H9 (cell line): ENCODE data around the gene OSBPL2. TPM values are rescaled to one million over a fixed set of nuclear protein-coding genes. Genes with fewer than 3 reads are reported as not detected.

Experiments used
- DNase-seq: peaks from one replicate; pipeline ENCODE4 v3.0.0-alpha.2; 2017
- H2AFZ ChIP-seq: one replicate; pipeline ENCODE4 v1.6.1; 2013; ENCODE audit warnings: mild to moderate bottlenecking, low read length, control low read depth, moderate library complexity
- H2AK5ac ChIP-seq: 2 replicates; pipeline ENCODE4 v1.6.1; 2013; ENCODE audit warnings: low read length, control low read depth, mixed read lengths; ENCODE audit not compliant: insufficient read length
- H2BK120ac ChIP-seq: one replicate; pipeline ENCODE4 v1.6.1; 2013; ENCODE audit warnings: low read depth, mild to moderate bottlenecking, low read length, control low read depth, inconsistent platforms; ENCODE audit not compliant: poor library complexity, severe bottlenecking
- H2BK12ac ChIP-seq: 2 replicates; pipeline ENCODE4 v1.6.1; 2013; ENCODE audit warnings: low read length, control low read depth, mixed read lengths, low read depth; ENCODE audit not compliant: insufficient read length
- H2BK15ac ChIP-seq: 2 replicates; pipeline ENCODE4 v1.6.1; 2013; ENCODE audit warnings: low read depth, low read length, control low read depth
- H2BK20ac ChIP-seq: one replicate; pipeline ENCODE4 v1.6.1; 2013; ENCODE audit warnings: low read depth, mild to moderate bottlenecking, low read length, control low read depth, inconsistent platforms; ENCODE audit not compliant: poor library complexity, severe bottlenecking
- H2BK5ac ChIP-seq: 2 replicates; pipeline ENCODE4 v1.6.1; 2013; ENCODE audit warnings: low read length, control low read depth, mixed read lengths; ENCODE audit not compliant: insufficient read length
- H3K14ac ChIP-seq: 2 replicates; pipeline ENCODE4 v1.6.1; 2013; ENCODE audit warnings: low read length, control low read depth; ENCODE audit not compliant: insufficient read depth
- H3K18ac ChIP-seq: 2 replicates; pipeline ENCODE4 v1.6.1; 2013; ENCODE audit warnings: low read depth, mild to moderate bottlenecking, mixed read lengths, low read length, control low read depth; ENCODE audit not compliant: insufficient read length
- H3K23ac ChIP-seq: 2 replicates; pipeline ENCODE4 v1.6.1; 2013; ENCODE audit warnings: low read length, control low read depth, mixed read lengths, low read depth; ENCODE audit not compliant: insufficient read length
- H3K23me2 ChIP-seq: 2 replicates; pipeline ENCODE4 v1.6.1; 2013; ENCODE audit warnings: low read depth, mild to moderate bottlenecking, mixed read lengths, low read length, control low read depth; ENCODE audit not compliant: insufficient read length, poor library complexity, severe bottlenecking
- H3K27ac ChIP-seq: 2 replicates; pipeline ENCODE4 v1.5.1; 2013; ENCODE audit warnings: low read length, control low read depth, mixed read lengths, low read depth; ENCODE audit not compliant: insufficient read length
- H3K27me3 ChIP-seq: 2 replicates; pipeline ENCODE4 v1.6.1; 2013; ENCODE audit warnings: low read length, control low read depth, inconsistent platforms; ENCODE audit not compliant: insufficient read depth
- H3K4ac ChIP-seq: 2 replicates; pipeline ENCODE4 v1.6.1; 2013; ENCODE audit warnings: low read depth, mild to moderate bottlenecking, control low read depth, inconsistent platforms, low read length, moderate library complexity
- H3K4me1 ChIP-seq: 2 replicates; pipeline ENCODE4 v1.6.1; 2013; ENCODE audit warnings: low read length, control low read depth, inconsistent platforms; ENCODE audit not compliant: insufficient read depth
- H3K4me2 ChIP-seq: 2 replicates; pipeline ENCODE4 v1.6.1; 2013; ENCODE audit warnings: low read length, control low read depth, mixed read lengths; ENCODE audit not compliant: insufficient read length, insufficient read depth
- H3K56ac ChIP-seq: 2 replicates; pipeline ENCODE4 v1.6.1; 2013; ENCODE audit warnings: low read depth, mild to moderate bottlenecking, mixed read lengths, low read length, control low read depth; ENCODE audit not compliant: insufficient read length
- H3K79me1 ChIP-seq: 2 replicates; pipeline ENCODE4 v1.6.1; 2013; ENCODE audit warnings: low read depth, mild to moderate bottlenecking, moderate library complexity, low read length, control low read depth, inconsistent platforms; ENCODE audit not compliant: insufficient read depth, poor library complexity, severe bottlenecking
- H3K79me2 ChIP-seq: 2 replicates; pipeline ENCODE4 v1.6.1; 2013; ENCODE audit warnings: low read length, control low read depth, inconsistent platforms; ENCODE audit not compliant: insufficient read depth
- H3K9ac ChIP-seq: 2 replicates; pipeline ENCODE4 v1.6.1; 2013; ENCODE audit warnings: low read length, control low read depth, mixed read lengths; ENCODE audit not compliant: insufficient read length; ENCODE audit errors: extremely low read depth
- H3K9me3 ChIP-seq: one replicate; pipeline ENCODE4 v1.6.1; 2013; ENCODE audit warnings: low read depth, low read length, inconsistent platforms; ENCODE audit not compliant: control insufficient read depth
- H3T11ph ChIP-seq: one replicate; pipeline ENCODE4 v1.6.1; 2013; ENCODE audit warnings: mild to moderate bottlenecking, low read length, control low read depth, inconsistent platforms
- H4K20me1 ChIP-seq: one replicate; pipeline ENCODE4 v1.6.1; 2013; ENCODE audit not compliant: control insufficient read depth, insufficient read length, insufficient read depth
- H4K5ac ChIP-seq: 2 replicates; pipeline ENCODE4 v1.6.1; 2013; ENCODE audit warnings: low read depth, mild to moderate bottlenecking, mixed read lengths, low read length, control low read depth; ENCODE audit not compliant: insufficient read length
- H4K8ac ChIP-seq: replicated peaks from 2 replicates; pipeline ENCODE4 v1.6.1; 2013; ENCODE audit warnings: low read length, control low read depth, mixed read lengths, low read depth; ENCODE audit not compliant: insufficient read length
- H4K91ac ChIP-seq: 2 replicates; pipeline ENCODE4 v1.6.1; 2013; ENCODE audit warnings: low read depth, mild to moderate bottlenecking, moderate library complexity, mixed read lengths, low read length, control low read depth; ENCODE audit not compliant: insufficient read length
- H3K27ac Mint-ChIP-seq, 3 experiments: 2 replicates in 2 of 3; 3 replicates in 1 of 3; pipeline ENCODE4 v1.8.0; 2020 to 2021; ENCODE audit warnings: mixed read lengths in 3 of 3, mild to moderate bottlenecking in 1 of 3, moderate library complexity in 1 of 3
- H3K27me3 Mint-ChIP-seq: 2 replicates; pipeline ENCODE4 v1.8.0; 2021; ENCODE audit warnings: low read depth, mild to moderate bottlenecking, moderate library complexity, mixed read lengths
- H3K36me3 Mint-ChIP-seq, 3 experiments: 2 replicates in 2 of 3; 3 replicates in 1 of 3; pipeline ENCODE4 v1.8.0; 2020 to 2021; ENCODE audit warnings: low read depth in 3 of 3, mixed read lengths in 3 of 3; ENCODE audit not compliant: insufficient read depth in 1 of 3
- H3K4me1 Mint-ChIP-seq, 2 experiments: 2 replicates each; pipeline ENCODE4 v1.8.0; 2020; ENCODE audit warnings: mixed read lengths in 2 of 2
- H3K4me3 Mint-ChIP-seq, 2 experiments: 2 replicates in 1 of 2; 3 replicates in 1 of 2; pipeline ENCODE4 v1.8.0; 2020 to 2021; ENCODE audit warnings: mild to moderate bottlenecking in 2 of 2, mixed read lengths in 2 of 2, moderate library complexity in 1 of 2
- H3K9me3 Mint-ChIP-seq, 2 experiments: 2 replicates in 1 of 2; 3 replicates in 1 of 2; pipeline ENCODE4 v1.8.0; 2020; ENCODE audit warnings: mild to moderate bottlenecking in 2 of 2, mixed read lengths in 2 of 2, moderate library complexity in 1 of 2
- WGBS: extraction: QIAGEN DNeasy Blood & Tissue Kit; methylation state at CpG from one replicate; pipeline ENCODE4 v1.1.7; 2013; ENCODE audit warnings: missing lambda C conversion rate, low lambda C conversion rate, mixed read lengths; ENCODE audit not compliant: insufficient read length; ENCODE audit errors: extremely low coverage; 5-methylcytosine and 5-hydroxymethylcytosine counted together
- total RNA-seq: library from RNA; stranded (reverse); gene quantifications from 2 replicates; pipeline ENCODE4 v1.2.1, GENCODE V29; 2021
- TF ChIP-seq, protein P1 (sequence below): fragments of 200-600 bp; sonication (generic); conservative IDR thresholded peaks from 3 replicates; pipeline ENCODE4 v1.8.0; 2021; ENCODE audit warnings: antibody characterized with exemption, mild to moderate bottlenecking

Gene OSBPL2
- total RNA-seq, 1 experiment from 2014 or later: 47.3 TPM

DNA sequence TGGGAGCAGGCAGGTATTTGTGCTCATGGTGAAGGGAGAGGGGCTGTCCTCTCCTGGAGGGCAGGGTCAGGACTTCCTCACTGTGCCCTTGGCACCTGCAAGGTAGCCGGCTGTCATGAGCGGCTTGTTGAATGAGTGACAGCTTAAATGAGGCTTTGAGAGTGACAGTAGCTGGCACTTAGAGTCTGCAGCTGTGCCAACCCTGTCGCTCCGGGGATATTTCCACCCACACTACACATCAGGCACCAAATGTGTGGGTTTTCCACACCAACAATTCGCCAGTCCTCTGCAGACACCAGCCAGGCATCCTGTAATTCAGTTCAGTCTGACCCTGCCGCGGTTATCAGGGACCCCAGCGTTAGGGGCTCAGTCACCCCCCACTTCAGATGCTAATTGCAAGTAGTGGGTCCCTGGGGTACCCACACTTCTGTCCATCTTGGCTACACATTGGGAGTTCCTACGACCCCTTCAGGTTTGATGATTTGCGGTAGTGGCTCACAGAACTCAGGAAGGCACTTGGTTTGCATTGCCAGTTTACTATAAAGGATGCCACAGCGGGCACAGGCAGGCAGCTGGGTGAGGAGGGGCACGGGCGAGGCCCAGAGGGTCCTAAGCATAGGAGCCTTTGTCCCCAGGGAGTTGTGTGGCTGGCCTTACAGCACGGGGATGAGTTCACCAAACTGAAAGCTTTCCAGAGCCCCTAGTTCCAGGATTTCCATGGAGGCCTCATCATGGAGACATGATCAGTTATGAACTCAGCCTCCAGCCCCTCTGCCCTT is 46.4 kb upstream of the OSBPL2 start:
- Histone ChIP-seq H4K20me1 (no peaks in the 10 kb centered on the region), H3K4me1 (no peaks in the 10 kb centered on the region), H4K91ac (no peak overlapping the region), H2BK120ac (no peak overlapping the region), H4K5ac (no peak overlapping the region), H3K9me3 (no peaks in the 10 kb centered on the region), H2BK20ac (no peak overlapping the region), H3K79me2 (no peaks in the 10 kb centered on the region; the same call in 1 of the 2 replicates), H2AK5ac (no peak overlapping the region), H3K79me1 (no peaks in the 10 kb centered on the region), H2AFZ (no peak overlapping the region), H3K27ac (no peak overlapping the region), H3T11ph (no peak overlapping the region), H3K4ac (no peak overlapping the region), H2BK15ac (no peak overlapping the region), H2BK5ac (no peak overlapping the region), H3K14ac (no peak overlapping the region), H3K27me3 (no peaks in the 10 kb centered on the region), H3K23me2 (no peaks in the 10 kb centered on the region), H4K8ac (no peak overlapping the region), H3K9ac (no peak overlapping the region), H3K18ac (no peak overlapping the region), H2BK12ac (no peak overlapping the region), H3K4me2 (no peak overlapping the region), H3K23ac (no peak overlapping the region), H3K56ac (no peak overlapping the region)
- no peak for DNase-seq
- H3K27ac Mint-ChIP-seq: no peak overlapping the region
- no peak overlapping the region for H3K4me3 Mint-ChIP-seq
- peaks cover 2 to 8% (median 5%) of the 10 kb centered on the region in 3 experiments; a peak in 5 of 7 replicates for H3K36me3 Mint-ChIP-seq
- H3K27me3 Mint-ChIP-seq: no peaks in the 10 kb centered on the region
- H3K9me3 Mint-ChIP-seq: no peaks in the 10 kb centered on the region
- H3K4me1 Mint-ChIP-seq: no peaks in the 10 kb centered on the region
- WGBS: no CpG with 5 or more reads among the region's 14 CpGs
- TF ChIP-seq, protein P1, sequence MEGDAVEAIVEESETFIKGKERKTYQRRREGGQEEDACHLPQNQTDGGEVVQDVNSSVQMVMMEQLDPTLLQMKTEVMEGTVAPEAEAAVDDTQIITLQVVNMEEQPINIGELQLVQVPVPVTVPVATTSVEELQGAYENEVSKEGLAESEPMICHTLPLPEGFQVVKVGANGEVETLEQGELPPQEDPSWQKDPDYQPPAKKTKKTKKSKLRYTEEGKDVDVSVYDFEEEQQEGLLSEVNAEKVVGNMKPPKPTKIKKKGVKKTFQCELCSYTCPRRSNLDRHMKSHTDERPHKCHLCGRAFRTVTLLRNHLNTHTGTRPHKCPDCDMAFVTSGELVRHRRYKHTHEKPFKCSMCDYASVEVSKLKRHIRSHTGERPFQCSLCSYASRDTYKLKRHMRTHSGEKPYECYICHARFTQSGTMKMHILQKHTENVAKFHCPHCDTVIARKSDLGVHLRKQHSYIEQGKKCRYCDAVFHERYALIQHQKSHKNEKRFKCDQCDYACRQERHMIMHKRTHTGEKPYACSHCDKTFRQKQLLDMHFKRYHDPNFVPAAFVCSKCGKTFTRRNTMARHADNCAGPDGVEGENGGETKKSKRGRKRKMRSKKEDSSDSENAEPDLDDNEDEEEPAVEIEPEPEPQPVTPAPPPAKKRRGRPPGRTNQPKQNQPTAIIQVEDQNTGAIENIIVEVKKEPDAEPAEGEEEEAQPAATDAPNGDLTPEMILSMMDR: no peak
